Bronchial epithelial cell (primary cell): ENCODE results near the gene TIE1. TPM values are rescaled to one million over a fixed set of nuclear protein-coding genes. Genes with fewer than 3 reads are reported as not detected.

Experiments
- DNase-seq: peaks from one replicate; pipeline ENCODE4 v3.0.0-alpha.2; 2010; ENCODE audit warnings: low read depth
- FAIRE-seq: peaks from 2 replicates; lab custom pipeline; 2011; peaks lifted over from hg19 to GRCh38; lab: Jason Lieb, UNC
- H3K27me3 ChIP-seq: 2 replicates; pipeline ENCODE4 v1.5.1; 2011; ENCODE audit warnings: low read length; ENCODE audit not compliant: control insufficient read depth, insufficient read depth
- H3K36me3 ChIP-seq: 2 replicates; pipeline ENCODE4 v1.5.1; 2011; ENCODE audit warnings: low read length; ENCODE audit not compliant: control insufficient read depth, insufficient read depth
- H3K4me3 ChIP-seq: 2 replicates; pipeline ENCODE4 v1.5.1; 2011; ENCODE audit warnings: mild to moderate bottlenecking, low read depth, low read length, control low read depth
- total RNA-seq: library from RNA; depleted of rRNA; stranded (reverse); fragments of >200 nt; gene quantifications from 2 replicates; pipeline ENCODE4 v1.2.1, GENCODE V29; 2014
- TF ChIP-seq, protein P1 (sequence below): IDR thresholded peaks from 2 replicates; pipeline ENCODE4 v1.5.1; 2011; ENCODE audit warnings: mild to moderate bottlenecking, moderate library complexity, low read length, control low read depth, inconsistent platforms; ENCODE audit not compliant: insufficient read depth, severe bottlenecking

The TIE1 gene
- total RNA-seq, 1 donor from 2014 or later, result 0.53 TPM

DNA sequence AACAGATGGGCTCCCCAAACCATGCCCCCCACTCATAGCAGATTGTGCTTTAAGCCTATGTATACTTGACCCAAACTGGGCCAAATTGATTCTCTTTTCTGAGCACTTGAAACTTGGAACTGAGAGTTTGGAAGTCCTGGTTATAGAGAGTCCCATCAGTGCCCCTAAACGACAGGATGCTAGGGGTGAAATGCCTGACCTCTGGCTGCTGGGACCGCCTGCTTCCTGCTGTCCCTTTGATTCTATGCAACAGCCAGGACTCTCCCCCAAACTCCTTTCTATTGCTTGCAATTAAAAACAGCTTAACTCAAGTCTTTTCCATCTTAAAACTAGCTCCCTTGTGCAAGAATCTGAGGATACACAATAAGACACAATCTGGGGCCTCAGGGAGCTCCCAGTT, 20.1 kb upstream of the TIE1 start:
- DNase-seq, result no peak
- TF ChIP-seq, protein P1, sequence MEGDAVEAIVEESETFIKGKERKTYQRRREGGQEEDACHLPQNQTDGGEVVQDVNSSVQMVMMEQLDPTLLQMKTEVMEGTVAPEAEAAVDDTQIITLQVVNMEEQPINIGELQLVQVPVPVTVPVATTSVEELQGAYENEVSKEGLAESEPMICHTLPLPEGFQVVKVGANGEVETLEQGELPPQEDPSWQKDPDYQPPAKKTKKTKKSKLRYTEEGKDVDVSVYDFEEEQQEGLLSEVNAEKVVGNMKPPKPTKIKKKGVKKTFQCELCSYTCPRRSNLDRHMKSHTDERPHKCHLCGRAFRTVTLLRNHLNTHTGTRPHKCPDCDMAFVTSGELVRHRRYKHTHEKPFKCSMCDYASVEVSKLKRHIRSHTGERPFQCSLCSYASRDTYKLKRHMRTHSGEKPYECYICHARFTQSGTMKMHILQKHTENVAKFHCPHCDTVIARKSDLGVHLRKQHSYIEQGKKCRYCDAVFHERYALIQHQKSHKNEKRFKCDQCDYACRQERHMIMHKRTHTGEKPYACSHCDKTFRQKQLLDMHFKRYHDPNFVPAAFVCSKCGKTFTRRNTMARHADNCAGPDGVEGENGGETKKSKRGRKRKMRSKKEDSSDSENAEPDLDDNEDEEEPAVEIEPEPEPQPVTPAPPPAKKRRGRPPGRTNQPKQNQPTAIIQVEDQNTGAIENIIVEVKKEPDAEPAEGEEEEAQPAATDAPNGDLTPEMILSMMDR, result no peak
- Histone ChIP-seq H3K4me3 (no peak overlapping the region), H3K27me3 (no peaks in the 10 kb centered on the region), H3K36me3 (peaks cover 2% of the 10 kb centered on the region)
- FAIRE-seq, result no peak

DNA sequence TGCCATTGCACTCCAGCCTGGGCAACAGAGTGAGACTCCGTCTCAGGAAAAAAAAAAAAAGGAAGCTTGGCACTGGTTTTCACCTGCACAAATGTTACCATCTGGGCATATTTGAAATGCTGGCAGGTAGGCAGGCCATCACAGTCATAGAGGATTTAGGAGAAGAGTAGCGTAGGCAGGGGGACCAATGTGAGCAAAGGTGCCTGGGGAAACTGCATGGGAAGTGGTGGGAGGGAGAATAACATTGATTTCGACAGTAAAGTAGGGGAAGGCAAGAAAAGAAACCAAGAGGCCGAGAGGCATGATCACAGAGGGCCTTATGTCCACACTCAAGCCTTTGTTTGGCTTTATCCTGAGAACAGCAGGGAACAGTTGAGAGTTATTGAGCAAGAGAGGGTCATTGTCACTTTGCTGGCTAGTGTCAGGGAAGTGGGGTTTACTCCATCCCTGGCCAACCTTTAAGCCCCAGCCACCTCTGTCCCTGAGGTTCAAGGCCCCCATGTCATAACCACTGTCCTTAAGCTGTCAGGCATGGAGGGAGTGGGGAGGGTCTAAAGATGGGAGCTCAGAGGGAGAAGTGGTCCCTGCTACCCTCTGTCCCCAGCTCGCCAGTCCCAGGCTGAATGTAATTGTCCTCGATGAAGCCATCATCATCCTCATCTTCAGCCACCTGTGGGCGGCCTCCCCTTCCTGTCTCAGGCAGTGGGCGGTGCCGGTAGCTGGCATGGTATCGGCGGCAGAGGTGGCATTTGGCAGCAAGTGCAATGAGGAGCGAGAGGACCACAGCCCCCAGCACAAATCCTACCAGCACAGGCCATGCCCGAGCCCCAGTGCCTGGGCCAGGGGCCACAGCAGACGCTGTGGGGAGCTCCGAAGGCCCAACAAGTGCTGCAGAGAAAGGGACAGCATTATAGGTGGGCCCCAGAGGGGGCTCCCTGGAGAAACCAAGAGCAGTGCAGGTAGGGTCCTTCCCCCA, 18.3 kb upstream of the TIE1 start:
- peaks cover 2% of the 10 kb centered on the region for H3K36me3 ChIP-seq
- TF ChIP-seq, protein P1, result no peak
- peak; percentile 91 for FAIRE-seq
- no peak for DNase-seq
- H3K27me3 ChIP-seq, result no peaks in the 10 kb centered on the region
- H3K4me3 ChIP-seq, result no peak overlapping the region

DNA sequence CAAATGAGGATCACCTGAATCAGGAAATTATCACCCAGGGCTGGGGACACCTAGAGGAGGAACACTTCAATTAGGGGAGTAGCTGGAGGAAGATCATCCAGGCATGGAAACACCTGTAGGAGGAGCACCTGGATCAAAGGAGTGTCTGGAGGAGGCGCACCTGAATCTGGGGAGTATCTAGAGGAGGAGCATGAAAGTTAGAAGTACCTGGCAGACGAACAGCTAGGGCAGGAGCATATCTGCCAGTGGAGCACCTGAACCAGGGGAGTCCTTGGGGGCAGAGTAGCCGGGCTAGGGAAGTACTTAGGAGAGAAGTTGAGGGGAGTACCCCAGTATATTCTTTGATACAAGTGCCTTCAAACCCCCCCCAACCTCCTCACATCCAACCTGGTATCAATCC, 16.7 kb upstream of the TIE1 start:
- no peak overlapping the region for H3K4me3 ChIP-seq
- peaks cover 2% of the 10 kb centered on the region for H3K36me3 ChIP-seq
- no peaks in the 10 kb centered on the region for H3K27me3 ChIP-seq
- no peak for DNase-seq
- no peak for FAIRE-seq
- TF ChIP-seq, protein P1, result no peak

DNA sequence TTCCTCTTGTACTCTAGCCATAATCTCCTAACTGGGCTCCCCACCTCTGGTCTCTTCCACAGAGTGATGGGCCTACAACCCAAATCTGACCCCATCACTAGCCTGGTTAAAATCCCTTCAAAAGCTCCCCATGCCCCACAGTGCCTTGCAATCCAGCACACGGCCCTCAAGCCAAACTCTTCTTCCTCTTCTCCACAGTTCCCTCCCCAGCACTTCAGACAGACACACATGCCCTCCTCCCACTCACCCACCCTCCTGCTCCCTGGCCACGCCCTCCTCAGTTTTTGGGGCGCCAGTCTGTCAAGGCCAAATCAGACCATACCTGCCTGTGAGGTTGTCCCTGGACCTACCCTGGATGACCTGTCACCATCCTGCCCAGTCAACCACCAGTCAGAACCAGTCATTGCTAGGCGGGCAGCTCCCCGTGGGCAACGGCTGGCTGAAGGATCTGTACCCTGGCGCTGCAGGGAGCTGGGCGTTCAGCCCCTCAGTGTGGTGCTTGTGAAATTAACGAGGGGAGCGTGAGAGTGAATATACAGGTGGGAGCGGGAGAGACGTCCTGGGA, 16.2 kb upstream of the TIE1 start:
- Histone ChIP-seq H3K4me3 (peak overlapping the region; percentile 56), H3K27me3 (no peaks in the 10 kb centered on the region), H3K36me3 (peaks cover 2% of the 10 kb centered on the region)
- DNase-seq (no peak), FAIRE-seq (peak; percentile 32)
- TF ChIP-seq, protein P1, result no peak

DNA sequence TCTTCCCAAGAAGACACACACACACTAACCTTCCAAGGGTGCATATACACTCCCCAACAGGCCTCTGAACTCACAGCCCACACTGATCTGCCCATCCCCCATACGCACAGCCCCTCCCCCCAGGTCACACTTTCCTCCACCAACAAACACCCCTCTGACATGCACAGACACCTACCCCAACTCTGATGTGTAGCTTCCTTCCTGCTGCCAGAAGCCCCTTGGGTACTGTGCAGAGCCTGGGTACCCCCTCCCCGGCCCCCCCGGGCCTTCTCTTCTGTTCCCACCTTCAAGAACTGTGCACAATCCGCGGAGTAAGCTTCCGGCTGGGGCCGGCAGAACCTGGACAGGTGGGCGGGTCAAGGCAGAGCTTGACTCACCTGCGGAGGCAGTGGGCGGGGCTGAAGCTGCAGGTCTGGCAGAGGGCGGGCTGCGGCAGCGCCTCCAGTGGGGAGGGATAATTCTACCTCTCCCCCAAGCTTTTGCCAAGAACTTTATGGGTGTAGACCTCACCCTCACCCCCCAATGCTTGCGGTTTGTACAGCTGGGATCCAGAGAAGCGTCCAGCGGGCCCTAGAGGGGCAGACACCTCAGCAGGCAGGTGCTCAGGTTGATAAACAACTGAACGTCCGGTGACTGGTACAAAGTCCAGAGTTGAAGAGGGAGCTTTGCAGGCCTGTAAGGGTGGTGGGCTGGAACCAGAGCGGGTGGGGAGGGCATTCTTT, 15.4 kb upstream of the TIE1 start, which contains the start of gene C1orf210:
Gene C1orf210 (minus strand): TSS at position 313 of the 722 bp plus-strand sequence. CDS start 2,311 bp downstream, outside the sequence.
- Histone ChIP-seq H3K27me3 (no peaks in the 10 kb centered on the region), H3K4me3 (peak within 1 kb of the TSS; percentile 56), H3K36me3 (peaks cover 2% of the 10 kb centered on the region)
- FAIRE-seq, result no peak
- peak; percentile 85 for DNase-seq
- TF ChIP-seq, protein P1, result peak; percentile 77
